SK-N-SH treated with all-trans-retinoic acid at 6 μM for 48 hours (cell line): ENCODE data around the gene TDRD12.

Source experiments
- CREB5 ChIP-seq: fragments of 250-450 bp; sonication (Bioruptor Pico); IDR thresholded peaks from 2 replicates; pipeline ENCODE4 v1.5.1; 2020; ENCODE audit warnings: low read depth, mild to moderate bottlenecking, moderate library complexity
- TCF4 ChIP-seq: fragments of 250-450 bp; sonication (Bioruptor Pico); IDR thresholded peaks from 2 replicates; pipeline ENCODE4 v1.8.0; 2021; ENCODE audit warnings: mild to moderate bottlenecking, moderate library complexity, borderline replicate concordance
- TOX ChIP-seq: fragments of 250-450 bp; sonication (Bioruptor Pico); IDR thresholded peaks from 2 replicates; pipeline ENCODE4 v1.8.0; 2021; ENCODE audit warnings: mild to moderate bottlenecking, moderate library complexity, borderline replicate concordance
- ZFP30 ChIP-seq: fragments of 450-650 bp; formaldehyde crosslinking; IDR thresholded peaks from 2 replicates; pipeline ENCODE4 v1.5.0; 2022; ENCODE audit warnings: mild to moderate bottlenecking, moderate library complexity
- ZNF70 ChIP-seq: fragments of 450-650 bp; formaldehyde crosslinking; IDR thresholded peaks from 2 replicates; pipeline ENCODE4 v1.5.0; 2020; ENCODE audit warnings: mild to moderate bottlenecking, moderate library complexity
- TF ChIP-seq, protein P1 (sequence below): fragments of 250-450 bp; sonication (Bioruptor Pico); IDR thresholded peaks from 2 replicates; pipeline ENCODE4 v1.8.0; 2020; ENCODE audit warnings: mild to moderate bottlenecking, moderate library complexity, borderline replicate concordance

DNA sequence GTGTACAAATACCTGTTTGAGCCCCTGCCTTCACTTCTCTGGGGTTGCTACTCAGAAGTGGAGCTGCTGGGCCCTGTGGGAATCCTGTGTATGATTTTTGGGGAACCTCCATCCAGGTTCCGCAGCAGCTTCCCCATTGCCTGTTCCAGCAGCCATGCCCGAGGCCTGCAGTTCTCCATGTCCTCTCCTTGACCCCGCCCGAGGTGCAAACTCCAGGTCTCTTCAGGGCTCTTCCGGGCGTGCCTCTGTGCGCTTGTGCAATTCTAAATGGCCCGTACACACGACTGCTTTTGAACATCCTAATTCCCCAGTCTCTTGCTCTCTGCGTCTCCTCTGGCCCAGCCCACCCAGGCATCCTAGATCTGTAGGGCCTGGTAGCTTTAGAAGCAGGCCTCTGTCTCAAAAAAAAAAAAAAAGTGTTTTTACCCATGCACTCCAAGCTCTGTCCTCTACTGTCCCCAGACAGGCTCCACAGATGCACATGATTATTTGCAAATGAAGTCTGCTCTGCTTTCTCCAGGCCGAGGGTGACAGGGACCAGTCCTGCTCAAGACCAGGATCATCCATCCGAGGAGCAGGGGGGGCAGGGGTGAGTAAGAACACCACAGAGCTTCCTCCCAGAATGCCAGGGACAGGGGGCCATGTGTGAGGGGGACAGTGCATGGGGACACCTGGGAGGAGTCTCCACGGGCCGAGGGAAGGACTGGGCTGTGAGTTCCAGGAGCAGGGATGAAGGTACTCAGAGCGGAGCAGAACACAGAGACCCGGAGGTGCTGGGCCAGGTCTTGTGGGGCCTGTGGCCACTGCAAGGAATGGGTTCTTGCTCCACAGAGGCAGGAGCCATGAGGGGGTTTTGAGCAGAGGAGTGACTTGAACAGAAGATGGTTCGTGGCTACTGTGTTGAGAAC is 98.3 kb downstream of the TDRD12 start:
- no peak for TF ChIP-seq ZFP30 (CRISPR knock-in tag)
- no peak for TF ChIP-seq TOX
- no peak for TF ChIP-seq TCF4 (CRISPR knock-in tag)
- TF ChIP-seq CREB5, result no peak
- TF ChIP-seq, protein P1, sequence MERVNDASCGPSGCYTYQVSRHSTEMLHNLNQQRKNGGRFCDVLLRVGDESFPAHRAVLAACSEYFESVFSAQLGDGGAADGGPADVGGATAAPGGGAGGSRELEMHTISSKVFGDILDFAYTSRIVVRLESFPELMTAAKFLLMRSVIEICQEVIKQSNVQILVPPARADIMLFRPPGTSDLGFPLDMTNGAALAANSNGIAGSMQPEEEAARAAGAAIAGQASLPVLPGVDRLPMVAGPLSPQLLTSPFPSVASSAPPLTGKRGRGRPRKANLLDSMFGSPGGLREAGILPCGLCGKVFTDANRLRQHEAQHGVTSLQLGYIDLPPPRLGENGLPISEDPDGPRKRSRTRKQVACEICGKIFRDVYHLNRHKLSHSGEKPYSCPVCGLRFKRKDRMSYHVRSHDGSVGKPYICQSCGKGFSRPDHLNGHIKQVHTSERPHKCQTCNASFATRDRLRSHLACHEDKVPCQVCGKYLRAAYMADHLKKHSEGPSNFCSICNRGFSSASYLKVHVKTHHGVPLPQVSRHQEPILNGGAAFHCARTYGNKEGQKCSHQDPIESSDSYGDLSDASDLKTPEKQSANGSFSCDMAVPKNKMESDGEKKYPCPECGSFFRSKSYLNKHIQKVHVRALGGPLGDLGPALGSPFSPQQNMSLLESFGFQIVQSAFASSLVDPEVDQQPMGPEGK, result no peak
- TF ChIP-seq ZNF70 (CRISPR knock-in tag), result no peak
